Esophagus (tissue), 2 donors: ENCODE data around the gene TENT4A. TPM values are rescaled to one million over a fixed set of nuclear protein-coding genes. Genes with fewer than 3 reads are reported as not detected.

ENCODE experiments used
- H3K27ac ChIP-seq, 2 donors: one replicate each; pipeline ENCODE4 v1.5.1; 2013; ENCODE audit warnings: low read depth in 2 of 2, mild to moderate bottlenecking in 2 of 2, inconsistent platforms in 1 of 2, low read length in 1 of 2, moderate library complexity in 1 of 2
- H3K27me3 ChIP-seq, 2 donors: one replicate each; pipeline ENCODE4 v1.6.1; 2013; ENCODE audit warnings: low read length in 2 of 2, control low read depth in 1 of 2, mild to moderate bottlenecking in 1 of 2; ENCODE audit not compliant: insufficient read depth in 2 of 2, control insufficient read depth in 1 of 2
- H3K36me3 ChIP-seq, 2 donors: one replicate each; pipeline ENCODE4 v1.6.1; 2013; ENCODE audit warnings: low read length in 1 of 2; ENCODE audit not compliant: control insufficient read depth in 2 of 2, insufficient read depth in 2 of 2
- H3K4me1 ChIP-seq, 2 donors: one replicate each; pipeline ENCODE4 v1.6.1; 2013; ENCODE audit warnings: low read length in 1 of 2; ENCODE audit not compliant: control insufficient read depth in 2 of 2, insufficient read depth in 2 of 2
- H3K4me3 ChIP-seq, 2 donors: one replicate each; pipeline ENCODE4 v1.5.1; 2013; ENCODE audit warnings: low read length in 2 of 2, mild to moderate bottlenecking in 2 of 2, low read depth in 1 of 2, moderate library complexity in 1 of 2
- H3K9me3 ChIP-seq, 2 donors: one replicate each; pipeline ENCODE4 v1.6.1; 2013; ENCODE audit warnings: mild to moderate bottlenecking in 2 of 2, low read depth in 1 of 2, low read length in 1 of 2, moderate library complexity in 1 of 2; ENCODE audit not compliant: control insufficient read depth in 2 of 2, insufficient read depth in 1 of 2
- WGBS, 2 donors: extraction: QIAGEN DNeasy Blood & Tissue Kit; methylation state at CpG; one replicate each; pipeline ENCODE4 v1.1.7; 2013; 5-methylcytosine and 5-hydroxymethylcytosine counted together
- polyA plus RNA-seq, 2 donors: library from polyadenylated mRNA; stranded (reverse); fragments of 200-250 nt; gene quantifications; one replicate each; pipeline ENCODE4 v1.2.3, GENCODE V29; 2013
- donor health status: healthy with polysubstance abuse.
- donor health status: Bipolar disorder and iron deficiency.

Gene TENT4A
- polyA plus RNA-seq, 2 donors, result 7.9 to 8.9 TPM

- 71 to 76% methylated on average over 9 of the region's 9 CpGs for WGBS, 2 donors
- Histone ChIP-seq H3K27me3 (no peaks in the 10 kb centered on the region), H3K36me3 (peaks cover 0 to 15% of the 10 kb centered on the region in 2 donors), H3K4me1 (peaks cover 0 to 2% of the 10 kb centered on the region in 2 donors), H3K4me3 (no peak overlapping the region), H3K27ac (no peak overlapping the region), H3K9me3 (no peaks in the 10 kb centered on the region)
Observed at GRCh38 chr5:6760686-6761085, 47.5 kb downstream of the TENT4A start.

- H3K4me3 ChIP-seq, result no peak overlapping the region
- no peaks in the 10 kb centered on the region for H3K27me3 ChIP-seq
- no peaks in the 10 kb centered on the region for H3K9me3 ChIP-seq
- H3K27ac ChIP-seq, result no peak overlapping the region
- H3K4me1 ChIP-seq, result peaks cover under 1 to 2% of the 10 kb centered on the region in 2 donors
- peaks cover 0 to 10% of the 10 kb centered on the region in 2 donors for H3K36me3 ChIP-seq
Observed at GRCh38 chr5:6761333-6761732, 48.1 kb downstream of the TENT4A start.

GRCh38 chr5:6762116-6762515, 48.9 kb downstream of the TENT4A start:
- no peaks in the 10 kb centered on the region for H3K9me3 ChIP-seq
- H3K4me1 ChIP-seq, result peaks cover 2 to 7% of the 10 kb centered on the region in 2 donors
- H3K4me3 ChIP-seq, result no peak overlapping the region
- WGBS, 2 donors, result 91% methylated on average over 8 of the region's 8 CpGs
- H3K36me3 ChIP-seq, result peaks cover 0 to 9% of the 10 kb centered on the region in 2 donors
- no peaks in the 10 kb centered on the region for H3K27me3 ChIP-seq
- H3K27ac ChIP-seq, result no peak overlapping the region

GRCh38 chr5:6762697-6763096, 49.5 kb downstream of the TENT4A start:
- H3K9me3 ChIP-seq, result no peaks in the 10 kb centered on the region
- no peak overlapping the region for H3K27ac ChIP-seq
- H3K36me3 ChIP-seq, result peaks cover 0 to 9% of the 10 kb centered on the region in 2 donors
- H3K4me1 ChIP-seq, result peaks cover 2 to 7% of the 10 kb centered on the region in 2 donors
- no peaks in the 10 kb centered on the region for H3K27me3 ChIP-seq
- whole genome bisulfite sequencing, 2 donors, result 95 to 97% methylated on average over 8 of the region's 8 CpGs
- H3K4me3 ChIP-seq, result no peak overlapping the region

GRCh38 chr5:6763191-6763590, 50.0 kb downstream of the TENT4A start:
- Histone ChIP-seq H3K4me3 (no peak overlapping the region), H3K36me3 (peaks cover 0 to 5% of the 10 kb centered on the region in 2 donors), H3K27me3 (no peaks in the 10 kb centered on the region), H3K27ac (no peak overlapping the region), H3K9me3 (no peaks in the 10 kb centered on the region), H3K4me1 (peaks cover 2 to 7% of the 10 kb centered on the region in 2 donors)
- WGBS, 2 donors, result 90 to 92% methylated on average over 12 of the region's 12 CpGs

GRCh38 chr5:6765612-6766525, 52.6 kb downstream of the TENT4A start:
- Histone ChIP-seq H3K36me3 (peaks cover 0 to 2% of the 10 kb centered on the region in 2 donors), H3K9me3 (no peaks in the 10 kb centered on the region), H3K27ac (peak overlapping the region in 1 of 2 donors; percentile 40), H3K4me3 (no peak overlapping the region), H3K27me3 (no peaks in the 10 kb centered on the region), H3K4me1 (peaks cover 2 to 7% of the 10 kb centered on the region in 2 donors)
- WGBS, 2 donors, result 34 to 37% methylated on average over 22 of the region's 22 CpGs

- Histone ChIP-seq H3K27me3 (no peaks in the 10 kb centered on the region), H3K4me1 (peaks cover 2 to 7% of the 10 kb centered on the region in 2 donors), H3K27ac (peak overlapping the region; percentile 34 to 57), H3K4me3 (no peak overlapping the region), H3K9me3 (no peaks in the 10 kb centered on the region), H3K36me3 (peaks cover 0 to 2% of the 10 kb centered on the region in 2 donors)
- 29 to 30% methylated on average over 11 to 12 of the region's 12 CpGs for WGBS, 2 donors
Observed at GRCh38 chr5:6766604-6767093, 53.4 kb downstream of the TENT4A start.

GRCh38 chr5:6767481-6768063, 54.3 kb downstream of the TENT4A start:
- H3K36me3 ChIP-seq, result peaks cover 0 to 2% of the 10 kb centered on the region in 2 donors
- no peak overlapping the region for H3K4me3 ChIP-seq
- WGBS, 2 donors, result 78% methylated on average over 11 of the region's 11 CpGs
- H3K27me3 ChIP-seq, result no peaks in the 10 kb centered on the region
- H3K9me3 ChIP-seq, result peaks cover 0 to 3% of the 10 kb centered on the region in 2 donors
- peaks cover 0 to 7% of the 10 kb centered on the region in 2 donors for H3K4me1 ChIP-seq
- H3K27ac ChIP-seq, result no peak overlapping the region

GRCh38 chr5:6768590-6769230, 55.5 kb downstream of the TENT4A start:
- Histone ChIP-seq H3K27ac (no peak overlapping the region), H3K4me3 (no peak overlapping the region), H3K36me3 (peaks cover 0 to 2% of the 10 kb centered on the region in 2 donors), H3K9me3 (peaks cover 0 to 3% of the 10 kb centered on the region in 2 donors), H3K4me1 (peaks cover 0 to 7% of the 10 kb centered on the region in 2 donors), H3K27me3 (no peaks in the 10 kb centered on the region)
- WGBS, 2 donors, result 88 to 91% methylated on average over 12 of the region's 12 CpGs
